Hepatocyte (in vitro differentiated cells): ENCODE data around the gene HORMAD2. TPM values are rescaled to one million over a fixed set of nuclear protein-coding genes. Genes with fewer than 3 reads are reported as not detected.

ENCODE experiments used
- DNase-seq: peaks from one replicate; pipeline ENCODE4 v3.0.0-alpha.2; 2016; ENCODE audit warnings: low spot score
- H2AFZ ChIP-seq: fragments of 200-600 bp; sonication (generic); 2 replicates; pipeline ENCODE4 v1.6.0; 2016; ENCODE audit warnings: antibody characterized with exemption, mild to moderate bottlenecking
- H3K27ac ChIP-seq: fragments of 200-600 bp; sonication (generic); 2 replicates; pipeline ENCODE4 v1.5.1; 2016; ENCODE audit warnings: mild to moderate bottlenecking
- H3K27me3 ChIP-seq: fragments of 200-600 bp; sonication (generic); 2 replicates; pipeline ENCODE4 v1.6.1; 2016
- H3K36me3 ChIP-seq: fragments of 200-600 bp; sonication (generic); replicated peaks from 2 replicates; pipeline ENCODE4 v1.5.1; 2016; ENCODE audit warnings: low read depth; ENCODE audit not compliant: insufficient read depth
- H3K4me1 ChIP-seq: fragments of 200-600 bp; sonication (generic); 2 replicates; pipeline ENCODE4 v1.5.1; 2016; ENCODE audit warnings: mild to moderate bottlenecking, moderate library complexity; ENCODE audit not compliant: insufficient read depth
- H3K4me2 ChIP-seq: fragments of 200-600 bp; sonication (generic); 2 replicates; pipeline ENCODE4 v1.6.0; 2016
- H3K4me3 ChIP-seq: fragments of 200-600 bp; sonication (generic); 2 replicates; pipeline ENCODE4 v1.5.1; 2016; ENCODE audit warnings: mild to moderate bottlenecking
- H3K79me2 ChIP-seq: fragments of 200-600 bp; sonication (generic); 2 replicates; pipeline ENCODE4 v1.6.0; 2017; ENCODE audit warnings: mild to moderate bottlenecking
- H3K9me2 ChIP-seq: fragments of 200-600 bp; sonication (generic); replicated peaks from 2 replicates; pipeline ENCODE4 v1.6.0; 2017; ENCODE audit warnings: mild to moderate bottlenecking; ENCODE audit not compliant: insufficient read depth
- H3K9me3 ChIP-seq: fragments of 200-600 bp; sonication (generic); 2 replicates; pipeline ENCODE4 v1.5.1; 2016; ENCODE audit warnings: low read depth, mild to moderate bottlenecking
- H4K20me1 ChIP-seq: fragments of 200-600 bp; sonication (generic); 2 replicates; pipeline ENCODE4 v1.6.0; 2016; ENCODE audit warnings: mild to moderate bottlenecking; ENCODE audit not compliant: insufficient read depth, poor library complexity, severe bottlenecking
- EZH2 ChIP-seq: fragments of 200-600 bp; sonication (generic); IDR thresholded peaks from 2 replicates; pipeline ENCODE4 v1.6.1; 2016; ENCODE audit warnings: antibody characterized with exemption, mild to moderate bottlenecking, borderline replicate concordance
- EZH2phosphoT487 ChIP-seq: fragments of 200-600 bp; sonication (generic); IDR thresholded peaks from one replicate; pipeline ENCODE4 v1.6.1; 2018; ENCODE audit warnings: antibody characterized with exemption, mild to moderate bottlenecking, low read depth, moderate library complexity; ENCODE audit not compliant: unreplicated experiment, severe bottlenecking
- WGBS: methylation state at CpG from one replicate; pipeline ENCODE4 v1.1.6; 2016; ENCODE audit warnings: low lambda C conversion rate; ENCODE audit errors: missing lambda C conversion rate; 5-methylcytosine and 5-hydroxymethylcytosine counted together
- polyA plus RNA-seq: library from polyadenylated mRNA; unstranded; fragments of >200 nt; fragmentation: Nextera tagmentation; extraction: Ambion mirVana; gene quantifications from 2 replicates; pipeline ENCODE4 v1.2.1, GENCODE V29; 2016
- total RNA-seq: library from RNA; depleted of rRNA; stranded (reverse); fragments of >200 nt; gene quantifications from 2 replicates; pipeline ENCODE4 v1.2.3, GENCODE V29; 2014
- TF ChIP-seq, protein P1 (sequence below): fragments of 200-600 bp; sonication (generic); IDR thresholded peaks from 2 replicates; pipeline ENCODE4 v1.5.1; 2016; ENCODE audit warnings: antibody characterized with exemption, mild to moderate bottlenecking; ENCODE audit not compliant: poor library complexity

Gene HORMAD2
- total and polyA plus RNA-seq, 2 experiments from 2014 or later, result not detected

DNA sequence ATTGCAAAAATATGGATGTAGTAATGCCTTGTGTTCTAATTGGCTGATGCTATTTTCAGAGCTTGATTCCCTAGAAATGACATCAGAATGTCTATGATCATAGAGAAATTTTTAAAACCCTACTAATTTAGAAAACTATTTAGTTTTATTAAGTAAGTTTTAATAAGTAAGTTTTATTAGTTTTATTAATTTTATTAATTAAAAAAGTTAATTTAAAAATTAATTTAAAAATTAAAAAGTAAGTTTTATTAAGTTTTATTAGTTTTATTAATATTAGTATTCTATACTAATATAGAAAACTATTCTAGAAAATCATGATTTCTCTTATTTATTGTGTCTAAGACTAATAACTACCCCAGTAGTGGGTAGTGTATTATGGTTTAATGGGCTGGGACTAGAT lies 8.2 kb downstream of the HORMAD2 start:
- Histone ChIP-seq H3K4me2 (no peak overlapping the region), H3K27me3 (no peaks in the 10 kb centered on the region), H3K9me3 (no peaks in the 10 kb centered on the region), H3K4me1 (no peaks in the 10 kb centered on the region), H3K27ac (no peak overlapping the region), H3K79me2 (no peaks in the 10 kb centered on the region), H3K36me3 (no peaks in the 10 kb centered on the region), H3K9me2 (no peaks in the 10 kb centered on the region), H2AFZ (no peak overlapping the region), H3K4me3 (no peak overlapping the region), H4K20me1 (no peaks in the 10 kb centered on the region)
- no peak for DNase-seq
- TF ChIP-seq EZH2 (no peak), EZH2phosphoT487 (no peak)
- TF ChIP-seq, protein P1, sequence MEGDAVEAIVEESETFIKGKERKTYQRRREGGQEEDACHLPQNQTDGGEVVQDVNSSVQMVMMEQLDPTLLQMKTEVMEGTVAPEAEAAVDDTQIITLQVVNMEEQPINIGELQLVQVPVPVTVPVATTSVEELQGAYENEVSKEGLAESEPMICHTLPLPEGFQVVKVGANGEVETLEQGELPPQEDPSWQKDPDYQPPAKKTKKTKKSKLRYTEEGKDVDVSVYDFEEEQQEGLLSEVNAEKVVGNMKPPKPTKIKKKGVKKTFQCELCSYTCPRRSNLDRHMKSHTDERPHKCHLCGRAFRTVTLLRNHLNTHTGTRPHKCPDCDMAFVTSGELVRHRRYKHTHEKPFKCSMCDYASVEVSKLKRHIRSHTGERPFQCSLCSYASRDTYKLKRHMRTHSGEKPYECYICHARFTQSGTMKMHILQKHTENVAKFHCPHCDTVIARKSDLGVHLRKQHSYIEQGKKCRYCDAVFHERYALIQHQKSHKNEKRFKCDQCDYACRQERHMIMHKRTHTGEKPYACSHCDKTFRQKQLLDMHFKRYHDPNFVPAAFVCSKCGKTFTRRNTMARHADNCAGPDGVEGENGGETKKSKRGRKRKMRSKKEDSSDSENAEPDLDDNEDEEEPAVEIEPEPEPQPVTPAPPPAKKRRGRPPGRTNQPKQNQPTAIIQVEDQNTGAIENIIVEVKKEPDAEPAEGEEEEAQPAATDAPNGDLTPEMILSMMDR, result no peak

DNA sequence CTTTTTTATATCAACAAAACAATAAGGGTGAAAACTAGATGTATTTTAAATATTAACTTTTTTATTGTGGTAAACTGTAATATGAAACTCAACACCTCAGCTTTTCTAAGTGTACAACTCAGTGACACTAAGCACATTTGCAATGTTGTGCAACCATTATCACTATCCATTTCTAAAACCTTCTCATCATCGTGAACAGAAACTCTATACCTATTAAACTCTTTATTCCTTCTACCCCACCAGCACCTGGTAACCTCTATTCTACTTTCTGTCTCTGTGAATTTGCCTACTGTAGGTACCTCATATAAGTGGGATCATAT lies 9.4 kb downstream of the HORMAD2 start:
- TF ChIP-seq EZH2phosphoT487 (no peak), EZH2 (no peak)
- TF ChIP-seq, protein P1, result no peak
- Histone ChIP-seq H3K4me3 (no peak overlapping the region), H3K79me2 (no peaks in the 10 kb centered on the region), H3K4me1 (no peaks in the 10 kb centered on the region), H3K27ac (no peak overlapping the region), H4K20me1 (no peaks in the 10 kb centered on the region), H3K36me3 (no peaks in the 10 kb centered on the region), H3K9me2 (no peaks in the 10 kb centered on the region), H3K27me3 (no peaks in the 10 kb centered on the region), H3K9me3 (no peaks in the 10 kb centered on the region), H3K4me2 (no peak overlapping the region), H2AFZ (no peak overlapping the region)
- no peak for DNase-seq
- 64% methylated on average over 1 of the region's 1 CpG for WGBS

DNA sequence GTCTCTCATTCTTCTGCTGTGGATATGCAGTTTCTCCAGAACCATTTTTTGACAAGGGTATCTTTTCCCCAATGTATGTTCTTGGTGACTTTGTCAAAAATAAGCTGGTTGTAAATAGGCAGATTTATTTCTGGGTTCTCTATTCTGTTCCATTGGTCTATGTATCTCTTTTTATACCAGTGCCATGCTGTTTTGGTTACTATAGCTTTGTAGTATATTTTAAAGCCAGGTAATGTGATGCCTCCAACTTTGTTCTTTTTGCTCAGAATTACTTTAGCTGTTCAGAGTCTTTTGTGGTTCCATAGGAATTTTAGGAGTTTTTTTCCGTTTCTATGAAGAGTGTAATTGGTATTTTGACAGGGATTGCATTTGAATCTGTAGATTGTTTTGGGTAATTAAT lies 12.4 kb downstream of the HORMAD2 start:
- Histone ChIP-seq H3K27ac (no peak overlapping the region), H3K27me3 (no peaks in the 10 kb centered on the region), H3K4me3 (no peak overlapping the region), H3K4me2 (no peak overlapping the region), H3K79me2 (no peaks in the 10 kb centered on the region), H3K4me1 (no peaks in the 10 kb centered on the region), H3K36me3 (no peaks in the 10 kb centered on the region), H3K9me2 (no peaks in the 10 kb centered on the region), H2AFZ (no peak overlapping the region), H4K20me1 (no peaks in the 10 kb centered on the region), H3K9me3 (no peaks in the 10 kb centered on the region)
- no peak for DNase-seq
- TF ChIP-seq EZH2, result no peak
- no peak for TF ChIP-seq EZH2phosphoT487
- TF ChIP-seq, protein P1, result no peak
- 74% methylated on average over 1 of the region's 1 CpG for WGBS

DNA sequence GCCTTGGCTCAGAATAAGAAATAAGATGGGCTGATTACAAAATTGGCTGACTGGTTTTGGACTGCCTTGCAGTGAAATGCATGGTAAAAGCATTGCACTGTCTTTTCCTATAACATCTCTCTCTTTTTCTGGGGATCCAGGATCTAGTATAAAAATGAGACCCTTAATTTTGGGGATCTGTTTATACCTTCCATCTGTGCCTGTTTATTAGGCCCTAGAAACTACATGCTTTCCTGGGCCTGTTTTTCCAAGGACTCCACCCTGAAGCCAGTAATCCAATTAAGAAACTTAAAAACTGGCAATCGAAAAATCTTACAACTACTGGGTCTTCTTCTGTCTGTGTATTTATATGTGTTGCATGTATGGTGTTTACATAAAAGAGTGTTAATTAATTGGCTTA lies 14.5 kb downstream of the HORMAD2 start:
- H3K4me1 ChIP-seq, result no peaks in the 10 kb centered on the region
- H3K9me3 ChIP-seq, result no peaks in the 10 kb centered on the region
- H3K9me2 ChIP-seq, result no peaks in the 10 kb centered on the region
- no peak for DNase-seq
- no peak overlapping the region for H3K27ac ChIP-seq
- H3K79me2 ChIP-seq, result no peaks in the 10 kb centered on the region
- H3K36me3 ChIP-seq, result no peaks in the 10 kb centered on the region
- no peaks in the 10 kb centered on the region for H4K20me1 ChIP-seq
- TF ChIP-seq EZH2 (no peak), EZH2phosphoT487 (no peak)
- WGBS, result 83% methylated on average over 1 of the region's 1 CpG
- no peak overlapping the region for H2AFZ ChIP-seq
- H3K4me2 ChIP-seq, result no peak overlapping the region
- no peaks in the 10 kb centered on the region for H3K27me3 ChIP-seq
- H3K4me3 ChIP-seq, result no peak overlapping the region
